CD4-positive, alpha-beta T cell treated with Interferon alpha-2 for 1 hour (primary cell): ENCODE measurements around the gene PCDH9.

Experiments
- DNase-seq, 2 donors: peaks; one replicate each; pipeline ENCODE4 v3.0.0-alpha.2; 2020 to 2022

The PCDH9 gene

DNA sequence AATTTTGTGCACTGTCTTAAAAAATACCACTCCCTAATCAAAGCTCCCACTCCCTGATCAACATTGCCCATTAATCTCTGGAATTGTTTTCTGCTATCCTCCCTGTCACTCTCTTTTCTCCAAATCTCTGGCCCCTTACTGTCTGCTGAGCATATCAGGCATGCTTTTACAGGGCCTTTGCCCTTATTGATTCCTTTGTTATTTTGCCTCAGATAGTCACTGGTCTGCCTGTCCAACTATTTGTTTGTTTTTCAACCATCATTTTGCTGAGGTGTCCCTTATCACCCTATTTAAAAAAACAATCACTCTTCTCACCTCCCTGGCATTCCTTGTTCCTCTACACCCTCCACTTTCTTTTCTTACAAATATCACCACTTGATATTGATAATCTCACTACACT, 153.0 kb downstream of the PCDH9 start:
- DNase-seq = no peak

DNA sequence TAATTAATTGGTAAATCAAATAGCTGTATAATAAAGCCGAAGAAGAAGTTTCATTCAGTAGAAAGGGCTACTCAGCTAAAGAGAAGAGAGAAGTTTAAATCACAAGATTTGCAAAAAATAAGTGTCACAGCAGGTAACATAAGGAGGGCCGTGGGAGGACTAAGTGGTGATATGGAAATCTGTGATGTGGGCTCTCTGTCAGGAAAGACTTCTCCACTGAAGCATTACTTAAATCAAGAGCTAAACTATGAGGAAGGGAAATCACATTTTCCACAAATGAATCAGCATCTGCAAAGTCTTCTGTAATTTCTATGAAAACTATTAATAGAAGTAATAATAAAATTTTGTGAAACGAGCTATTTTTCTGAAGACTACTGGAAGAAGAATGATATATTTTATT, 153.8 kb downstream of the PCDH9 start:
- no peak for DNase-seq

DNA sequence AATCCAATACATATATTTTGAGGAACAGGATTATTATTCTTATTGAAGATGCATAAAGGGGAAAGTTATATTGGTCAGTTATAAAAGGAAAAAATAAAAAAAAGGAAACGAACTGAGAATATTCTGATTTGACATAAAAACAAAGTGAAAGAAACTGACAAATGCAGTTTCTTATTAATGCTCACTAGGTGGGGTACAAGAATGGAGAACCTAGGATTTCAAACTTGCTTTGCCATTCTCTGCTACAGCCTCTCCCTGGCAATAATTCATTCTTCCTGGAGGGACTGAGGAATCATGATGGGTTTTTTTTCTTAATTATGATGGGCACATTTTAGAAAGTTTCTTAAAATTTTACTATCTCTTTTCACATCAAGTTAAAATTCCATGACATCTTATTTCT, 154.9 kb downstream of the PCDH9 start:
- DNase-seq = no peak

DNA sequence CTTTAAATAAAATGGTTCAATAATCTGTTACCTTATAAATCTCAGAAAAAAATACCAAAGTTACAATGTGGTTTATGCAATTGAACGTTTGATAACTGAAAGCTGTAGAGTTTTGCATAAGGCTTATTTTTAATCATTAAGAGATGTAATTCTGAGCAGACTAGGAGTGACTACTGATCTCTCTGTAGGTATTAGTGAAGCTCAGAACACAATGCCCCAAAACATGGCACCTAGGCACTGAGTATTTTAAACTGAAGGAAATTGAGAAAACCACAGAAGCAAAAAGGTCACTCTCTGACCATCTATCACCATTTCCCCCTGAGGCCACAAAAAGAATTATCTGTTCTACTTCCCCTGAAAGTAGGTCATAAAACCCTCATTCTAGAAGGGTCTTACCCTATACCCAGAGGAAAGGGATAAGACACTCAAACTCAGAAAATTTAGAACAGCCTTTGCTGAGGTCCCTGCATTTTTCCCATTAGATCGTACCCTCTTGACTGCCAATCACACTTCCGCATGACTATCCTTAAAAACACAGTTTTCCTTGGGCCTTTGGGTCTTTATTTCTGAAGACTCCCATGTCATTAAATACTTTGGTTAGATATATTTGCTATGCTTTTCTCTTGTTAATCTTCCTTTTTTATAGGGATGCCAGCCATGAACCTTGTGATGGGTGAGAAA, 158.1 kb downstream of the PCDH9 start:
- DNase-seq = no peak

DNA sequence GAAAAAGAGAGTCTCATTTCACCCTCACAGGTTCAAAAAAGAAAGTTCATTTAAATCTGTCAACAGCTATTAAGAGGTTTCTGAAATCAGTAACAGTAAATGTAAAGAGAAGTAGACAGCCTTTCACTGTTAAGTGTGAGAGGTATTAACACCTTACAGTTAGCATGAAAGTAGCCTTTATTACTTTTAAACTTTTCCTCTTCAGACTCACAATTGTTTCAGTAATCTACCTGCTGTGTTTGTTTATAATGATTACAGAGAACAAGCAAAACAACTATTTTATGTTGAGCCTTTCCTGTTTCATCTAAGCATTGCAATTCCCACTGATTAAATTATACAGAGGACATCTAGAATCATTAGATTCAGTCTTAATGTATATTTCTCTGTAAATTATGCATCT, 159.8 kb downstream of the PCDH9 start:
- DNase-seq = no peak

DNA sequence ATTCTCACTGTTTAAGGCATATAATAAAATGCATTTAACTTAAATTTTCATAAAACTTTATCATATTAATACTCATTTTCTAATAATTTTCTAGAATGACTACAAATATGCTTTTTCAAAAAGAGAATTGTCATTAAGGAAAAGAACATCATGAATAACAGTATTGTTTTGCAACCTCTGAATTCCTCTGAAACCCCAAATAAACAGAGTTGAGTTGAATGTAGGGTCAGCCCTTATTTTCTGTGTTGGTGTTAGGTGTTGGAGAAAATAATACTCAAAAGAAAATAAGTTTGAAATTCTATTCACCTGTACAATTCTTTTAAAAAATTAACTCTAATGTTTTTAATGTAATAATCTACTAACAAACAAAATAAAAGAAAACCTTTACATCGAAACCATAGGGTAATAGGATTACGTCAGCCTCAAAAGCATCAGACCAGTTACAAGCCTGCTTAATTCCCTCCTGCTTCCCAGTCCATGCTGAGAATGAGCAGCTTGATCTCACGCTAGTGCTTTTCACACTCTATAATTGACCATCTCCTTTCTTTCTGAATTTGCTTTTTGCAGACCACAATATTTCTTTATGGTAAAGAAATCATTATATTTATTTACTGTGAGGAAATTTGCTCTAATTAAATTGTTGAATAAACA, 160.9 kb downstream of the PCDH9 start:
- no peak for DNase-seq

DNA sequence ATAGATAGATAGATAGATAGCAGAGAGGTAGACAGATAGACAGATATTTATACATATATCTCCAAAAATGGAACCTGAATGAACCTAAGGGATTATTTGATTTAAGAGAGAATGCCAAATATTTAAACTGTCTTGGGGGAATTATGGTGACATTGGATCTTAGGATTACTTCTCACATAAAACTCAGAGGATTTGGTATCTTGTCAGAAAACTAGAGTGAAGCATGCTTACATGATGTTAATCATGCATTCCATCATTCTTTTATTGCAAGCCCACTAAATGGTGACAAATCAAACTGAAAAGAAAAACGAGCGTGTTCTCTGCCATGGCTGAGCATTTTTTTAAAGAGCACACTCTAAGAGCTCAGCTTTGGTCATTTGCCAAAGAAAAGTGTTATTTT, 165.2 kb downstream of the PCDH9 start:
- DNase-seq = no peak

DNA sequence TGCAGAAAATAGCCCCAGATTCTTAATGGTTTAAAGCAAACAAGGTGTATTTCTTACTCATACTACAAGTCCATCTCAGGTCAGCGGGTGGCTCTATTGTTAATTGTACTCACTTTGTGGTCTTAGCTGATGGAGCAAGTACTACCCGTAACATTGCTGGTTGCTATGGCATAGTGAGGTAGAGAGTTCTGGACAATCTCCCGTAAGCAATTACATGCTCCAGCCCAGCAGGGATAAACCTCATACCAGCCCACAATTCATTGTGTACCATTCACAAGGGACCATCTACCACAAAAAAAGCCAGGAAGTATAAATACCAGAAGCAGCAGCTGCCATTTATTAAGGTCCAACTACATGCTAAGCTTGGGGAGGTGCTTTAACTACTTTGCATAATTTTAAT, 167.1 kb downstream of the PCDH9 start:
- no peak for DNase-seq

DNA sequence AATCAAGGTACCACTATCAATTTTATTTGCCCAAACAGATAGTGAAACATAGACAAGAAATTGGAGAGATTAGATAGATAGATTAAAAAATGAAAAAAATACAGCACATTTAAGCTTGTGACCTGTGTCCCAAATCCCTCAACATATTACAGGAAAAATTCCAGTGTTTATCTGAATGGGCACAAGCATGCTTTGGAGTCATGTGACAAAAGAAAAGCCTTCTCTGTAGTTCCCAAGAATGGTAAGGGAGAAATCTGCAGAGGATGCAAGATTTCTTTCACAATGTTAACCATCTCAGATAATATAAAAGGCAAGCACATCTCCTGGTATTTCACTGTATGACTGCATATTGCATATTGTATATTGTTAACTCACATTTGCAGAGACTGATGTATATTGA, 168.0 kb downstream of the PCDH9 start:
- DNase-seq = no peak

DNA sequence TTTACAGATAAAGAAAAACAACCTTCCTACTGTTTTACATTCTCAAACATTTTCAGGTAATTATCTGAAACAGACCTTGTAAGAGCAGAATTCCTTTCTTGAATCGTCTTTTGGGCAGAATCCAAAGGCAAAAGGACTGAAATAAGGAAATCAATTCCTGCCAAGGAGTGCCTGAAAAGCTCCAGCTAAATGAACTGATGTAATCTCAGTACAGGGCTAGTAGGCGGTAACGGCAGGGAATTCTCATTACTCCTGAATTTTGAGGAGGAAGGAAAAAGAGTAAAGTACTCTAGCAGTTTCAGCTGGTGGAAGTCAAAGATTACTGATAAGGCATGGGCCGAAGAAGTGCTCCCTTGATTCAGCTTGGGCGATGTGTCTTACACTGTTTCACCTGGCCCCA, 168.4 kb downstream of the PCDH9 start:
- no peak for DNase-seq

DNA sequence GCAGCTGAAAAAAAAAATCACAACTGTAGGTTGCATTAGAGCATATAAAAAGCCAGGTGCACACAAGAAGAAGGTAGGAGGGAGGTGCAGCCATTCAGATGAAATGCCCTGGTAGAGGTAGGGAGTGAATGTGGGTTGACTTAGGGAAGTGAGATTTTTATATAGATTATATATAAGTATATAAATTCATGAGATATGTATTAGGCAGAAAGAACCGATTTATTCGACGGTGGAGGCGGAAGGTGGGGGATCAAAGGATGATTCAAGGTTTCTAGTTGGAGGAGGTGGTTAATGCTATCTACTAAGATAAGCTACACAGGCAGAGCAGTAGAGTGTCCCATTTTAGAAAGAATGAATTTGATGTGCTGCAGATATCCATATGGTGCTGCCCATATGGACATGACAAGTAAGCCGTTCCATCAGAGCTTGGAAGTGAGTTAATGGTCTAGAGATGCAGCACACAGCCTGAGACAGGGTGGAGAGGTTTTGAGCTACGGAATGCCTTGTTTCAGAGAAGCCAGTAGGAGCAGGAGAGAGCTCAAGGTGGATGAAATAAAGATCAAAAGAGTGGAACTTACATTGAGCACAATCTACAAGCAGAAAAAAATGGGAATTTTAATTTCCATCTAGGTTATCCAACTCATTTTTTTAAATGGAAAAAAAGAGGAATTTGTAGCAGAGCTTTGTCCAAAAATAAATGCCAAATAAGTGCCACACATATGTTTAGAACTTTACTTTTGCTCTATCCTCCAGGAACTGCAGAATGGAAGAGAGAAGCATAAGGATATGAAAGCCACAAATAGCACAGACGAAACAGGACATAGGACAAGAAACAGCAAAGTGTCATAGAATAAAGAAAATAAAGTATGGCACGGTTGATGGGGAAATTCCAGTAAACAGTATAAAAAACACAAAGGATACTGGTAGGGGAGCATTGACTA, 177.3 kb downstream of the PCDH9 start:
- no peak for DNase-seq

DNA sequence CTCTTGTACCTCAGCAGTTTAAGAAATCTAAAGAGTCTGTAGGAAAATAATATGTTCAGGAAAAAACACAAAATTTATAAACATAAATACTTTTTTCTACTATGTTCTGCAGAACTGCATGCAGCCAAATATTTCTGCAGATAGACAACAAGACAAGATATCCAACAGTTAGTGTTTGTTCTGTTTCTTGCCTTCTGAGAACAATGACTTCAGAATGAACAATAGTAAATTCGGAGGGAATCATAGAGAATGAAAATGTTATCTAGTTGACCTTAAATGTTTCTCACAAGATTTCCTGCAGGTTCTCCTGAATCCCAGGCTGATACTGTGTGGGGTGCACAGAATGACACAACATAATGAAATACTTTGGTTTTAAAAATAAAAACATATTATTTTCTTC, 180.4 kb downstream of the PCDH9 start:
- DNase-seq = no peak

DNA sequence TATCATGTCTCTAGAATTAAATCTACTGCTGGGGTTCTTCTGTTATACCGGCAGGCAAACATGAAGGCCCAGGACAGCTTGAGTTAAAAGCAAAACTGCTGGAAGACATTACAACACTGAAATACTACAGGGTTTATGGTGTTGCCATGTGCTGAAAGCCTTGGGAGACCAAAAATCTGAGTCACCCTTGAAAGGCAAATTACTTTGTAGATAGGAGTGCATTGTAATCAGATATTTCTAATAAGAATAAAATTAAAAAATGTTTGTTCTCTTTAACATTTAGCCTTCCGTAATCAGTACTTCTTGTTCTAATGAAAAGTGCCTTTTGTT, 181.3 kb downstream of the PCDH9 start:
- no peak for DNase-seq

DNA sequence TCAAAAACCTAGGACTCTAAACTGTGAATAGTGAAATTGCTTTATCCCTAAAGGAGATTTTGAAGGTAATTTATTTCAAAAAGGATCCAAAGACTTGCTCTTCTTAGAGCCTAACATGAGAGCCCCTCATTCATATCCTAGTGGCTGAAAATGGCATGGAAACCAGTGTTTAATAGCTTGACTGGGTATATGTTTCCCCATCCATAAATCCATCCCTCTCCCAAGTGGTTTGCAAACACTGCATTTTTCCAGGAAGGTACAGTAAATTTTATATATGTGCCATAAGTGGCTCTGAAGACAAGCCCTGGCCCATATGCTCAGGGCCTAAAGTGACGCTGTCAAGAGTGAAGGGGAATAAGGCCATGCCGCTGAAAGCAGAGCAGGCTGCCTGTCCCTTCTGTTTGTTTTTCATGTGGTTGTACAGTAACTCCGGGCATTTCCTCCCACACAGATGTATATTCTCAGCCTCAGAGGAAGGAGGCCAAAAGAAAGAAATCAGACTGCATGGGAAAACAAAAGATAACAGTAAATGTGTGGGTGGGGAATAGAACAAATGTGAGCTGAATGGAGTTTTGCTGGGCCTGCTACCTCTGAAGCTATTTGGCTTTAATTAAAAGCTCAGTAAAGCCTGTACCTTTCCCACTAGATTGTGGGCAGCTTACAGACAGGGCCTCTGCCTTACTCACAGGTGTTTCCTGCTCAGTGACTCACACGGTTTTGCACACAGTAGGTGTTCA, 181.9 kb downstream of the PCDH9 start:
- no peak for DNase-seq

DNA sequence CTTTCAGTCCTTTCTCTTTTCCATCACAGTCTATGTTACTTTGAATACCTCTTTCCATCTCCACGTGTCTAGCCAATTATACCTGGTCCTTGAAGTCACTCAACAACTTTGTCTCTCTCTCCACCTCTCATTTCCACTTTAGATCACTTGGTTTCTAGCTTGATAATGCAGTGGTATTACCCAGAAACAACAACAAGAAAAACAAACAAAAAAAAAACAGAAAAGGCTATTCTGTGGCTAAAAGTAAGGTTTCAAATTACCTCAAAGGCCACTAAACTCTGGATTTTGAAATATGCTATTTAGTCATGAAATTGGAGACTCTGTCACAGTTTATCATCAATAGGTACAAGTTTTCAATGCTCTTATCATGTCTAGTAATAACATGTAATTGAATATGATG, 184.8 kb downstream of the PCDH9 start:
- DNase-seq = no peak

DNA sequence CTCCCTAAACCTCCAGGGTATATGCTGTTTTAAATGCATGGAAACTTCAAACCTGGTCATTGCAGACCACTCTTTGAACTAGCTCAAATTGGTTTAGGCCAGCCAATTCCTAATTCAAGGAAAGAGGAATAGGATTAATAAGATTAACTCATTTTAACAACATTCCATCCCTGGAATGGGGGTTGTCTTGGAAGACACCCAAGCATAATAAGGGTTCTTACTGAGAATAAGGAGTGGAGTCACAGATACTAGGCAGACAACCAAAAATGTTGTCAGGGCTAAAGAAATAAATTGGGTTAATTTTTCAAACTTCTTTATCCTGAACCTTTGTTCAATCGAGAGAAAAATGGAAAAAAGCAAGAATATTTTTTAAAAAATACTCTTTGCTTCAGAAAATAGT, 186.2 kb downstream of the PCDH9 start:
- DNase-seq = no peak

DNA sequence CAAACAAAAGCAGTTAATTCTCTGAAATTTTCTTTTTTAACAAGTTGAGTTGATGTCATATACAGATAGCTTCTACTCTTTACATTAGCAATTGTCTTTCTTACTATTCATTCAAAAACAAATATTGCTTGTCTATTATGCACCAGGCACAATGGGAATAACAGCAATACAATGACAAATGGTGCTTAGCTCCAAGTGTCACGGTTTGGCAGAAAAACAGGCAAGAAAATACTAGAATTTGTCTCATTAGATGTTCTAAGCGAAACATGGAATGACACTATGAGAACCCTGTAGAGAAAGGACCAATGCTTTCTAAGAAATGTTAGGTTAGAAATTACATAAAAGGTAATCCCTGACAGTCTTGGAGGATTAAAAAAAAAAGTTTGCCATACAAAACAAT, 187.6 kb downstream of the PCDH9 start:
- no peak for DNase-seq

DNA sequence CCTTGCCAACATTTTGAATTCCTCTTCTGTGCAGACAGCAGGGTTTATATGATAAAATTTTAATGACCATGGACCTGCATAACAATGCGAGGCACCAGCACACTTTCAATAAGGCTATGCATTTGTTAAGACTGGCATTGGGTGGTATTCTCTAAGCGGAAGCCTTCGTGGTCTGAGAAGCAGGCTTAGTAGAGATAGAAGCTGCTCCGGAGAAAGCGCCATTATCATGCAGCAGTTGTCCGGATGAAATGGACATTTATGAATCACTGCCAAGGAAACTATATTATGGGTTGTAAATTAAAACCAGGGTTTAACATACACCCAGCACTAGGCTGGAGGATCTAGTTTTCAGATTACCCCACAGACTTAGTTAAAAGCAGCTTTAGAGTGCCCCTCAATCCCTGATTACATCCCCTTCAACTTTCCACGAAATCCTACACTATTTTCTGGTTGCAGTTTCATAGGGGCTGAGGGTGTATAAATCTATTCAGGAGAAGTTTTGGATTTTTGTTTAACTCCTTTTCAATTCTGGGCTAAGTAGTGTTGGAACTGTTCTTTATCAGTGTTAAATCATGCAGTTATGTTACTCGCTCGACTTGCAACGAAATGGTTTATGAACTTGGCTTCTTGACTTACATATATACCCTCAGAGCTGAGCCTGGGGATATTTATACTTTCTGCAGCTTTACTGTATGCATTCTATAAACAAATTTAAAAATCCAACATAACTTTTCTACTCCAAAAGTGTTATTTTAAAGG, 193.3 kb downstream of the PCDH9 start:
- no peak for DNase-seq

DNA sequence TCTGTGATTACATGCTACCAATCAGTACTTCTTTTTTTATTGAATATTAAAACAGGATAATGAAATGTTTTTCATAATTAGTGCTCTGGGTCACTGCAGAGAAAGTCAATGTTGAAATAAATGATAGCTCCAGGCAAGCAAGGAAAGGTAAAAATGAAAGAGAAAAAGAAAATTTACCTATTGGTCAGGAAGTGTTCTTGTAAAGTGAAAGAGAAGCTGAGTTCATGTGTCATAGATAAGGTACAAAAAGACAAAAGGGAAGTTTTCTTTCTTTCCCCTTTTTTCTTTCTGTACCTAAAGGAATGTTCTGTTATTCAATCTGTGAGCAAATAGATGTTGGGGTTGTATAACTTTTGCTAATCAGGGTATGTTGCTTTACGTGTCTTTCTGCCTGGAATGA, 197.0 kb downstream of the PCDH9 start:
- DNase-seq = no peak

DNA sequence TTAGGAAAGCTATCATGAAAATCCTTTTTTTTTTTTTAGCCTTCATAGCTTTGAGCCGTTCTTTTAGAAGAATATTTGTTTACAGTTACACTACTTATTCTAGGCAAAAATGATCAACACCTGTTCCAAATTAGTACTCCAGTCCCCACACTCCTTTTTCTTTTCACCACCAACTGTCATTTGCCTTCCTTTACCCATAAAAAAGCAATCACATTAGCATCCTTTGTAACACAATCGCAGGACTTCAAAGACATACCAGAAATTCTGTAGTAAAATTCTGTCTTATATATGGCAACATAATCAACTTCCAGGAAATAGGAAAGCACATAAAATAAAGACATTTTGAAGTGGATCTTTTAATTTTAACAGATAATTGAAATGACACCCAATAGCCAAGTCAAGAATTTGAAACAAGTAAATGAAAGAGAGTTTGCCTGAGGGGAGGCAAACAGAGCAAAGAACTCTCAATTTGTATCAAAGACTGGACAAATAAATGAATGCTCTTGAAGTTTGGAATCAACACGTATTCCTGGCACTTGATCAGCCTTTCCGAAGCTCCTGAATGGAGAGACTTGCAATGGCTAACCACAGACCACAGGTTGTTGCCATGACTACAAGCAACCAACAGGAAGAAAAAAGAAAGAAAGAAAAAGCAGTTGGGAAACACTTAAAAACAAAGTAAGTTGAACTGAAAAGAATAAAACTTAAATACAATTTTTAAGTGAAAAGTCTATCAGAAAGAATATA, 206.8 kb downstream of the PCDH9 start:
- DNase-seq = no peak

DNA sequence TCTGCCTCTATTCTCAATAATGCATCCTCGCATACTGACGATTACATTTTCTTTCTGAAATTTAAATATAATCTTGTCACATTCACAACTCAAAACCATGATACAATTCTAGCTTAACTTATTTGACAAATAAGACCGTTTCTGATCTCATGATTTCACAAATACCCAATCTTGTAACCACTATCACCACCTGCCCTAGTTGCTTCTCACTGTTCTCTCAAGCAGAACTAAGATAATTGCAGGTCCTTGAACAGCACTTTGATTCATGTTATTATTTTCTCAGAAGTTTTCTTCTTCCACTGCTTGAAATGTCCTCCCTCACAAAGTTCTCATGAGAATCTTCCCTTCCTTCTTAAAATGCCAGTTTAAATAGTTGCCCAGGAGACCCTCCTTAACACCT, 211.4 kb downstream of the PCDH9 start:
- DNase-seq = no peak

DNA sequence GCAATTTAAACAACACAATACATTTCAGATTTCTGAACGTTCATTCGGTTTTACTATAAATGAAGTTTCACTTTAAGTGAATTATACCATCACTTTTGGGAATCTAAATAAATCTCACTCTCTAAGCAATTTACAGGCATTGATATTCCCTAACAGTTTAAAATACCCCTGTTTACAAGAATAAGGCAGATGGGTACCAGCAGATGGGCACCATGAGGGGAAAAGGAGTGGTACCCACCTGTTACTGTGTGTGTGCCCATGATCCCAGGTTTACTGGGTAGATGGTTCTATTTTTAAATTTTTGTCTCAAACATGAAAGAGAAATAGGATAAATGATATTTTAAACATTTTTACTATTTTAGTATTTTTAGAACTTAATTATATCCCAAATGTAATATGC, 212.9 kb downstream of the PCDH9 start:
- no peak for DNase-seq
